HL-60 (cell line): ENCODE data around the gene PARVB.

Experiments used
- DNase-seq, 2 experiments: peaks; one replicate each; pipeline ENCODE4 v3.0.0-alpha.2; 2010 to 2020; ENCODE audit warnings: low read depth in 1 of 2, low spot score in 1 of 2
- H3K27ac ChIP-seq: fragments of 250-450 bp; sonication (Bioruptor Pico); replicated peaks from 2 replicates; pipeline ENCODE4 v1.5.1; 2020; ENCODE audit warnings: mild to moderate bottlenecking, moderate library complexity
- H3K27me3 ChIP-seq: fragments of 250-450 bp; sonication (Bioruptor Pico); 2 replicates; pipeline ENCODE4 v1.5.1; 2021; ENCODE audit warnings: mild to moderate bottlenecking, moderate library complexity; ENCODE audit not compliant: insufficient read depth, poor library complexity, severe bottlenecking
- H3K4me3 ChIP-seq: replicated peaks from 2 replicates; pipeline ENCODE4 v1.5.1; 2011; ENCODE audit warnings: mild to moderate bottlenecking, control low read depth, low read length; ENCODE audit not compliant: insufficient read depth
- GABPA ChIP-seq: IDR thresholded peaks from 2 replicates; pipeline ENCODE4 v1.6.1; 2012; ENCODE audit warnings: low read depth
- POLR2AphosphoS5 ChIP-seq: IDR thresholded peaks from 2 replicates; pipeline ENCODE4 v1.6.1; 2012; ENCODE audit warnings: low read depth
- SPI1 ChIP-seq: IDR thresholded peaks from 2 replicates; pipeline ENCODE4 v1.6.1; 2012; ENCODE audit warnings: low read depth, mild to moderate bottlenecking, borderline replicate concordance
- TF ChIP-seq, protein P1 (sequence below): IDR thresholded peaks from 2 replicates; pipeline ENCODE4 v1.6.1; 2012; ENCODE audit warnings: low read depth; ENCODE audit not compliant: insufficient replicate concordance
- TF ChIP-seq, protein P2 (sequence below): IDR thresholded peaks from one replicate; pipeline ENCODE4 v1.5.1; 2011; ENCODE audit warnings: low read length, control low read depth, inconsistent platforms; ENCODE audit not compliant: insufficient read depth

The PARVB gene

DNA sequence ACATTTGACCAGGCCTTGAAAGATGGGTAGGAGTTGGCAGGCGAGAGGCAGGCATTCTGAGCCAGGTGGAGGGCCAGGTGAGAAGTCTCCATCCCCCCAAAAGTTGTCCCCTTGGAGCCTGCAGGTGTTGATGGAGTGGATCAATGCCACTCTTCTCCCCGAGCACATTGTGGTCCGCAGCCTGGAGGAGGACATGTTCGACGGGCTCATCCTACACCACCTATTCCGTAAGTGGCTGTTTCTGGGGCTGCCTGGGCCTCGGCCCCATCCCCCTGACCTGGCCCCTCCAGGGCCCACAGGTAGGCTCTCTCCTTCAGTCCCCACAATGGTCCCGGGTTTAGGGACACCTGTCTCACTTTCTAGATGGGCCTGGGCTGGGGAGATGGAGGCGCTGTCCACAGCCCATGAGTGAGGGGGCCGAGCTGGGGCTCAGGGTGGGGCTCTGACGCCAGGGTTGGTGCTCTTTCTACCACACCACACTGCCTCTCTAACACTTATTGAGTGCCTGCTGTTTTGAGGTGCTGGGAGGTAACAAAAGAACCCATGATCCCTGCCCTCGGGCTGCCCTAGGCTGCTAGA lies 163.6 kb downstream of the PARVB start:
- no peak overlapping the region for H3K4me3 ChIP-seq
- TF ChIP-seq SPI1 (no peak), POLR2AphosphoS5 (0 out of 2 replicates have a peak, but pooled peaks have one; percentile 3), GABPA (no peak)
- TF ChIP-seq, protein P1, sequence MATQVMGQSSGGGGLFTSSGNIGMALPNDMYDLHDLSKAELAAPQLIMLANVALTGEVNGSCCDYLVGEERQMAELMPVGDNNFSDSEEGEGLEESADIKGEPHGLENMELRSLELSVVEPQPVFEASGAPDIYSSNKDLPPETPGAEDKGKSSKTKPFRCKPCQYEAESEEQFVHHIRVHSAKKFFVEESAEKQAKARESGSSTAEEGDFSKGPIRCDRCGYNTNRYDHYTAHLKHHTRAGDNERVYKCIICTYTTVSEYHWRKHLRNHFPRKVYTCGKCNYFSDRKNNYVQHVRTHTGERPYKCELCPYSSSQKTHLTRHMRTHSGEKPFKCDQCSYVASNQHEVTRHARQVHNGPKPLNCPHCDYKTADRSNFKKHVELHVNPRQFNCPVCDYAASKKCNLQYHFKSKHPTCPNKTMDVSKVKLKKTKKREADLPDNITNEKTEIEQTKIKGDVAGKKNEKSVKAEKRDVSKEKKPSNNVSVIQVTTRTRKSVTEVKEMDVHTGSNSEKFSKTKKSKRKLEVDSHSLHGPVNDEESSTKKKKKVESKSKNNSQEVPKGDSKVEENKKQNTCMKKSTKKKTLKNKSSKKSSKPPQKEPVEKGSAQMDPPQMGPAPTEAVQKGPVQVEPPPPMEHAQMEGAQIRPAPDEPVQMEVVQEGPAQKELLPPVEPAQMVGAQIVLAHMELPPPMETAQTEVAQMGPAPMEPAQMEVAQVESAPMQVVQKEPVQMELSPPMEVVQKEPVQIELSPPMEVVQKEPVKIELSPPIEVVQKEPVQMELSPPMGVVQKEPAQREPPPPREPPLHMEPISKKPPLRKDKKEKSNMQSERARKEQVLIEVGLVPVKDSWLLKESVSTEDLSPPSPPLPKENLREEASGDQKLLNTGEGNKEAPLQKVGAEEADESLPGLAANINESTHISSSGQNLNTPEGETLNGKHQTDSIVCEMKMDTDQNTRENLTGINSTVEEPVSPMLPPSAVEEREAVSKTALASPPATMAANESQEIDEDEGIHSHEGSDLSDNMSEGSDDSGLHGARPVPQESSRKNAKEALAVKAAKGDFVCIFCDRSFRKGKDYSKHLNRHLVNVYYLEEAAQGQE: no peak
- TF ChIP-seq, protein P2, sequence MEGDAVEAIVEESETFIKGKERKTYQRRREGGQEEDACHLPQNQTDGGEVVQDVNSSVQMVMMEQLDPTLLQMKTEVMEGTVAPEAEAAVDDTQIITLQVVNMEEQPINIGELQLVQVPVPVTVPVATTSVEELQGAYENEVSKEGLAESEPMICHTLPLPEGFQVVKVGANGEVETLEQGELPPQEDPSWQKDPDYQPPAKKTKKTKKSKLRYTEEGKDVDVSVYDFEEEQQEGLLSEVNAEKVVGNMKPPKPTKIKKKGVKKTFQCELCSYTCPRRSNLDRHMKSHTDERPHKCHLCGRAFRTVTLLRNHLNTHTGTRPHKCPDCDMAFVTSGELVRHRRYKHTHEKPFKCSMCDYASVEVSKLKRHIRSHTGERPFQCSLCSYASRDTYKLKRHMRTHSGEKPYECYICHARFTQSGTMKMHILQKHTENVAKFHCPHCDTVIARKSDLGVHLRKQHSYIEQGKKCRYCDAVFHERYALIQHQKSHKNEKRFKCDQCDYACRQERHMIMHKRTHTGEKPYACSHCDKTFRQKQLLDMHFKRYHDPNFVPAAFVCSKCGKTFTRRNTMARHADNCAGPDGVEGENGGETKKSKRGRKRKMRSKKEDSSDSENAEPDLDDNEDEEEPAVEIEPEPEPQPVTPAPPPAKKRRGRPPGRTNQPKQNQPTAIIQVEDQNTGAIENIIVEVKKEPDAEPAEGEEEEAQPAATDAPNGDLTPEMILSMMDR: no peak
- H3K27ac ChIP-seq: no peak overlapping the region
- DNase-seq: no peak
- no peaks in the 10 kb centered on the region for H3K27me3 ChIP-seq

DNA sequence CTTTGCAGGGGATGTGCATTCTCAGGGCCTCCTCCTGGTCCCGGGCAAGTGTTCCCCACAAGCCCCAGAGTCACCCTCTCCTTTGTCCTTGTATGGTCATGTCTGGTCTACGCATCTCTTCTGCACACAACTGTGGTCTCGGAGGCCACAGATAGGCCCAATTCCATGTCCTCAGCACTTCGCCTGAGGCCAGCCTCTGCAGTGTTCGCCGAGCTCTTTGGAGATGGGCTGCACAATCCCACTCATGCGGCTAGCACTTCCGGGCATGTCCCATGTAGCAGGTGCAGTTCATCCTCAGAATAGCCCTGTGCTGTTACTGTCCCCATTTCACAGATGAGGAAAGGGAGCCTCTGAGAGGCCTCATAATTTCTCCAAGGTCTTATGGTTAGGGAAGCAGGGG lies 164.2 kb downstream of the PARVB start:
- Histone ChIP-seq H3K4me3 (no peak overlapping the region), H3K27me3 (no peaks in the 10 kb centered on the region), H3K27ac (no peak overlapping the region)
- no peak for DNase-seq
- TF ChIP-seq SPI1 (no peak), GABPA (no peak), POLR2AphosphoS5 (no peak)
- TF ChIP-seq, protein P1: no peak
- TF ChIP-seq, protein P2: no peak

DNA sequence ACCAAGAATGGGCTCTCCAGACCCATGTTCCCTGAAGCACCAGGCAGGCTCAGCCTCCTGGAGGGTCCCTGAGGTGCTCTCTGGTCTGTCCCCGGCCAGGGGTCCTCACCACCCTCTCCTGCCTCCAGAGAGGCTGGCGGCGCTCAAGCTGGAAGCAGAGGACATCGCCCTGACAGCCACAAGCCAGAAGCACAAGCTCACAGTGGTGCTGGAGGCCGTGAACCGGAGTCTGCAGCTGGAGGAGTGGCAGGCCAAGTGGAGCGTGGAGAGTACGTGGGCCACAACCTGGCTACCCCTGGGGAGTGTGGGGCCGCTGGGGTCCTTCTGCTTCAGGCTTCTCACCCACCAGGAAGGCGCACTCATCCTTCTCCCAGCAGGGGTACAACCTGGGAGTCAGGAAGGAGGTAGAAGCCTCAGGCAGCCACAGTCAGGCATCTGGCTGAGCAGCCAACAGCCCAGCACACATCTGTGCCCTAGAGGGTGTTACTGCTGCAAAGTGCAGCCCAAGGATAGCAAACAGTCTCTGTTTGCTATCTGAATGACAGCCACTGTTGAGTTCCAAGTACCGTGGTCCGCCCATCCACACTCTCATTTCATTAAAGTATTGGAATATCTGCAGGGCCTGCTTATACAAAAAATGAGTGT lies 165.0 kb downstream of the PARVB start:
- DNase-seq: no peak
- no peaks in the 10 kb centered on the region for H3K27me3 ChIP-seq
- TF ChIP-seq, protein P1: no peak
- TF ChIP-seq, protein P2: no peak
- TF ChIP-seq SPI1 (no peak), GABPA (no peak)
- H3K27ac ChIP-seq: no peak overlapping the region
- no peak overlapping the region for H3K4me3 ChIP-seq
